ENCODE data around the gene LAMB1. TPM values are rescaled to one million over a fixed set of nuclear protein-coding genes. Genes with fewer than 3 reads are reported as not detected.
"Not testable (repeated sequence)": the region's sequence is repeated elsewhere in the genome, so short reads cannot be mapped to it uniquely, and the experiment has no call there.

Gene LAMB1
- total and polyA plus RNA-seq, 4 donors: 32.3 to 237 (median 158) TPM

GRCh38 chr7:107921826-107922225, 81.1 kb downstream of the LAMB1 start:
- intact Hi-C loops (cut with DNase I): loop anchor here in 1 of 2 donors (10.0 kb wide), 1 partner anchor 223 kb away; no protein-coding TSS in a partner anchor
- H3K27ac ChIP-seq (ENCODE audit: low read depth in 1 of 2, low read length in 2 of 2); ATAC-seq (ENCODE audit: low FRiP score); H3K4me1 ChIP-seq (ENCODE audit: control insufficient read depth in 1 of 2, insufficient read depth in 2 of 2, low read length in 2 of 2); H3K4me3 ChIP-seq (ENCODE audit: low read length in 2 of 2); H3K9me3 ChIP-seq (ENCODE audit: control insufficient read depth, low read length); H3K36me3 ChIP-seq (ENCODE audit: control insufficient read depth in 1 of 2, insufficient read depth in 2 of 2, low read length in 1 of 2); DNase-seq; H3K27me3 ChIP-seq (ENCODE audit: control insufficient read depth in 1 of 2, insufficient read depth in 2 of 2, low read length in 1 of 2): not testable (repeated sequence)
- 56 to 65% methylated on average over 2 of the region's 2 CpGs for WGBS, 2 donors

DNA sequence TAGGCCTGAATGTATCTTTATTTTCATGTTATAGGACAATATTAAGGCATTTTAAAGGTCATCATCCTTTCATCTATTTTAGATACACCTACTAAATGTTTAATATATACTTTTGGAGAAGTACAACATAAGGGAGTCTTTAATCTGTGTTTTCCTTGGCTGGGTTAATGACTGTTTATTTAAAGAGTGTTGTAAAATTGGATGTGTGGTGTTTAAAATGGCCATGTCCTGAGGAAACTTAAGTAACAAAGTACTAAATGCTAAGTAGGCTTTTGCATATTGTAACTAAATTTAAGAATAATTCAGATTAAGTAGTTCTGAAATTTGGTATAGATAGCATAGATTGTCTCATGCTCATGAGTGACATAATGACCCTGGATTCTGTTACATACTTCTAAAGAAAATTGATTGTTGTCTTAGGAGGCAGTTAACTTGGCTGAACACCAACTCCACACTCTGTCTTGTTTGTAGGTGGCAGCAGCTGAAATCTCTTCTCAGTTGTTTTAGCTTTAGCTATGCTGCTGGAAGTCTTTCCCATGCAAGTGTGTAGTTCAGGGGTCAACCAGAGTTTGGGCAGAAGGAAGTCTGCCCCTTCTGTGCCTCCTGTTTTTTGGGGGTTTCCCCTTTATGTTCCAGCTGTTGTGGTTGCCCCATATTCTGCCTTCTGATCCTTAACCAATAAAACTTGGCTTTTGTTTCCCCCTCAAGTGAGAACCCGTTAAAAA, 82.8 kb downstream of the LAMB1 start:
- intact Hi-C loops (cut with DNase I): loop anchor here in 1 of 2 donors (10.0 kb wide), 1 partner anchor 225 kb away; no protein-coding TSS in a partner anchor
- peaks cover 5% of the 10 kb centered on the region in 2 donors for H3K36me3 ChIP-seq (ENCODE audit: control insufficient read depth in 1 of 2, insufficient read depth in 2 of 2, low read length in 1 of 2)
- no peaks in the 10 kb centered on the region for H3K27me3 ChIP-seq (ENCODE audit: control insufficient read depth in 1 of 2, insufficient read depth in 2 of 2, low read length in 1 of 2)
- no peaks in the 10 kb centered on the region for H3K4me1 ChIP-seq (ENCODE audit: control insufficient read depth in 1 of 2, insufficient read depth in 2 of 2, low read length in 2 of 2)
- no peaks in the 10 kb centered on the region for H3K9me3 ChIP-seq (ENCODE audit: control insufficient read depth, low read length)
- no peak overlapping the region for H3K4me3 ChIP-seq (ENCODE audit: low read length in 2 of 2)
- WGBS, 2 donors: 0 to 1% methylated on average over 1 of the region's 1 CpG
- H3K27ac ChIP-seq (ENCODE audit: low read depth in 1 of 2, low read length in 2 of 2): no peak overlapping the region
- no peak for ATAC-seq (ENCODE audit: low FRiP score)
- no peak for DNase-seq

- no peak overlapping the region for H3K4me3 ChIP-seq (ENCODE audit: low read length in 2 of 2)
- H3K36me3 ChIP-seq (ENCODE audit: control insufficient read depth in 1 of 2, insufficient read depth in 2 of 2, low read length in 1 of 2): peaks cover 3 to 5% of the 10 kb centered on the region in 2 donors
- no peaks in the 10 kb centered on the region for H3K27me3 ChIP-seq (ENCODE audit: control insufficient read depth in 1 of 2, insufficient read depth in 2 of 2, low read length in 1 of 2)
- DNase-seq (no peak), ATAC-seq (ENCODE audit: low FRiP score) (no peak)
- 96 to 99% methylated on average over 2 of the region's 2 CpGs for WGBS, 2 donors
- no peaks in the 10 kb centered on the region for H3K4me1 ChIP-seq (ENCODE audit: control insufficient read depth in 1 of 2, insufficient read depth in 2 of 2, low read length in 2 of 2)
- no peak overlapping the region for H3K27ac ChIP-seq (ENCODE audit: low read depth in 1 of 2, low read length in 2 of 2)
- no peaks in the 10 kb centered on the region for H3K9me3 ChIP-seq (ENCODE audit: control insufficient read depth, low read length)
- intact Hi-C loops (cut with DNase I): no loop called here
Measured at GRCh38 chr7:107918948-107919347, 84.0 kb downstream of the LAMB1 start.

- peaks cover 3 to 5% of the 10 kb centered on the region in 2 donors for H3K36me3 ChIP-seq (ENCODE audit: control insufficient read depth in 1 of 2, insufficient read depth in 2 of 2, low read length in 1 of 2)
- ATAC-seq (ENCODE audit: low FRiP score) (no peak), DNase-seq (no peak)
- H3K4me3 ChIP-seq (ENCODE audit: low read length in 2 of 2): no peak overlapping the region
- no peaks in the 10 kb centered on the region for H3K9me3 ChIP-seq (ENCODE audit: control insufficient read depth, low read length)
- no peaks in the 10 kb centered on the region for H3K4me1 ChIP-seq (ENCODE audit: control insufficient read depth in 1 of 2, insufficient read depth in 2 of 2, low read length in 2 of 2)
- no peak overlapping the region for H3K27ac ChIP-seq (ENCODE audit: low read depth in 1 of 2, low read length in 2 of 2)
- no peaks in the 10 kb centered on the region for H3K27me3 ChIP-seq (ENCODE audit: control insufficient read depth in 1 of 2, insufficient read depth in 2 of 2, low read length in 1 of 2)
- intact Hi-C loops (cut with DNase I): no loop called here
- 82 to 88% methylated on average over 3 of the region's 3 CpGs for WGBS, 2 donors
Measured at GRCh38 chr7:107917763-107918651, 85.0 kb downstream of the LAMB1 start.

- 97 to 100% methylated on average over 2 of the region's 2 CpGs for WGBS, 2 donors
- Histone ChIP-seq H3K4me1 (ENCODE audit: control insufficient read depth in 1 of 2, insufficient read depth in 2 of 2, low read length in 2 of 2) (no peaks in the 10 kb centered on the region), H3K27ac (ENCODE audit: low read depth in 1 of 2, low read length in 2 of 2) (no peak overlapping the region), H3K27me3 (ENCODE audit: control insufficient read depth in 1 of 2, insufficient read depth in 2 of 2, low read length in 1 of 2) (no peaks in the 10 kb centered on the region), H3K4me3 (ENCODE audit: low read length in 2 of 2) (no peak overlapping the region), H3K36me3 (ENCODE audit: control insufficient read depth in 1 of 2, insufficient read depth in 2 of 2, low read length in 1 of 2) (peaks cover 3 to 5% of the 10 kb centered on the region in 2 donors), H3K9me3 (ENCODE audit: control insufficient read depth, low read length) (no peaks in the 10 kb centered on the region)
- DNase-seq (no peak), ATAC-seq (ENCODE audit: low FRiP score) (no peak)
- intact Hi-C loops (cut with DNase I): no loop called here
Measured at GRCh38 chr7:107915541-107915940, 87.4 kb downstream of the LAMB1 start.

GRCh38 chr7:107914831-107915230, 88.1 kb downstream of the LAMB1 start:
- intact Hi-C loops (cut with DNase I): no loop called here
- H3K9me3 ChIP-seq (ENCODE audit: control insufficient read depth, low read length): no peaks in the 10 kb centered on the region
- DNase-seq (no peak), ATAC-seq (ENCODE audit: low FRiP score) (no peak)
- peaks cover 3 to 5% of the 10 kb centered on the region in 2 donors for H3K36me3 ChIP-seq (ENCODE audit: control insufficient read depth in 1 of 2, insufficient read depth in 2 of 2, low read length in 1 of 2)
- H3K4me3 ChIP-seq (ENCODE audit: low read length in 2 of 2): no peak overlapping the region
- H3K27me3 ChIP-seq (ENCODE audit: control insufficient read depth in 1 of 2, insufficient read depth in 2 of 2, low read length in 1 of 2): no peaks in the 10 kb centered on the region
- no peak overlapping the region for H3K27ac ChIP-seq (ENCODE audit: low read depth in 1 of 2, low read length in 2 of 2)
- no peaks in the 10 kb centered on the region for H3K4me1 ChIP-seq (ENCODE audit: control insufficient read depth in 1 of 2, insufficient read depth in 2 of 2, low read length in 2 of 2)
- 26 to 35% methylated on average over 1 of the region's 1 CpG for WGBS, 2 donors

DNA sequence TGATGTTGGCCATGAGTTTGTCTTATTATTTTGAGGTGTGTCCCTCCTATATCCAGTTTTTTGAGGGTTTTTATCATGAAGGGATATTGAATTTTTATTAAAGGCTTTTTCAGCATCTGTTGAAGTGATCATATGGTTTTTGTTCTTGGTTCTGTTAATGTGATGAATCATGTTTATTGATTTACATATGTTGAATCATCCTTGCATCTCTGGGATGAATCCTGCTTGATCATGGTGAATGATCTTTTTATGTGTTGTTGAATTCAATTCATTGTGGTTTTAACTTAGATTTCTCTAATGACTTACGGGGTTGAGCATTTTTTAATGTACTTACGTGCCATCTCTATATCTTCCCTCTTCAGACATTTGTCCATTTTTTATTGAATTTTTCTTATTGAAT, 89.1 kb downstream of the LAMB1 start:
- intact Hi-C loops (cut with DNase I): no loop called here

GRCh38 chr7:107911981-107912380, 91.0 kb downstream of the LAMB1 start:
- intact Hi-C loops (cut with DNase I): no loop called here
- ATAC-seq (ENCODE audit: low FRiP score) (no peak), DNase-seq (no peak)
- Histone ChIP-seq H3K4me3 (ENCODE audit: low read length in 2 of 2) (no peak overlapping the region), H3K27ac (ENCODE audit: low read depth in 1 of 2, low read length in 2 of 2) (no peak overlapping the region), H3K36me3 (ENCODE audit: control insufficient read depth in 1 of 2, insufficient read depth in 2 of 2, low read length in 1 of 2) (peaks cover under 1 to 4% of the 10 kb centered on the region in 2 donors), H3K4me1 (ENCODE audit: control insufficient read depth in 1 of 2, insufficient read depth in 2 of 2, low read length in 2 of 2) (peaks cover 0 to 2% of the 10 kb centered on the region in 2 donors), H3K9me3 (ENCODE audit: control insufficient read depth, low read length) (no peaks in the 10 kb centered on the region), H3K27me3 (ENCODE audit: control insufficient read depth in 1 of 2, insufficient read depth in 2 of 2, low read length in 1 of 2) (no peaks in the 10 kb centered on the region)
- 78 to 92% methylated on average over 2 of the region's 2 CpGs for WGBS, 2 donors

More for the DNA sequence above, 89.1 kb downstream of the LAMB1 start:
- no peak overlapping the region for H3K27ac ChIP-seq (ENCODE audit: low read depth in 1 of 2, low read length in 2 of 2)
- no peaks in the 10 kb centered on the region for H3K9me3 ChIP-seq (ENCODE audit: control insufficient read depth, low read length)
- no peak overlapping the region for H3K4me3 ChIP-seq (ENCODE audit: low read length in 2 of 2)
- DNase-seq: no peak
- ATAC-seq (ENCODE audit: low FRiP score): no peak
- H3K4me1 ChIP-seq (ENCODE audit: control insufficient read depth in 1 of 2, insufficient read depth in 2 of 2, low read length in 2 of 2): no peaks in the 10 kb centered on the region
- no peaks in the 10 kb centered on the region for H3K27me3 ChIP-seq (ENCODE audit: control insufficient read depth in 1 of 2, insufficient read depth in 2 of 2, low read length in 1 of 2)
- peaks cover 5% of the 10 kb centered on the region in 2 donors for H3K36me3 ChIP-seq (ENCODE audit: control insufficient read depth in 1 of 2, insufficient read depth in 2 of 2, low read length in 1 of 2)
- 96 to 99% methylated on average over 2 of the region's 2 CpGs for WGBS, 2 donors

Data from aorta (tissue), 5 donors.